T-helper 2 cell treated with Interferon-gamma antibody and Interleukin-4, amounts not matched to agents 5 μg/mL and 100 μg/mL, for 36 hours (primary cell): ENCODE measurements around the gene SF3A2.
A peak's percentile ranks its signal among the peaks of the same experiment; 100 is the strongest.

ENCODE experiments used
- DNase-seq: peaks from one replicate; pipeline ENCODE4 v3.0.0; 2021; ENCODE audit warnings: low spot score
- H3K27ac Mint-ChIP-seq: one replicate; pipeline ENCODE4 v1.8.0; 2021; ENCODE audit warnings: mild to moderate bottlenecking, mixed read lengths
- H3K27me3 Mint-ChIP-seq: one replicate; pipeline ENCODE4 v1.8.0; 2021; ENCODE audit warnings: low read depth, mixed read lengths
- H3K36me3 Mint-ChIP-seq: one replicate; pipeline ENCODE4 v1.8.0; 2021; ENCODE audit warnings: low read depth, mixed read lengths
- H3K4me1 Mint-ChIP-seq: one replicate; pipeline ENCODE4 v1.8.0; 2021; ENCODE audit warnings: low read depth, mixed read lengths
- H3K4me3 Mint-ChIP-seq: one replicate; pipeline ENCODE4 v1.8.0; 2022; ENCODE audit warnings: mild to moderate bottlenecking, moderate library complexity, mixed read lengths
- H3K9me3 Mint-ChIP-seq: one replicate; pipeline ENCODE4 v1.8.0; 2021; ENCODE audit warnings: mixed read lengths

Gene SF3A2

DNA sequence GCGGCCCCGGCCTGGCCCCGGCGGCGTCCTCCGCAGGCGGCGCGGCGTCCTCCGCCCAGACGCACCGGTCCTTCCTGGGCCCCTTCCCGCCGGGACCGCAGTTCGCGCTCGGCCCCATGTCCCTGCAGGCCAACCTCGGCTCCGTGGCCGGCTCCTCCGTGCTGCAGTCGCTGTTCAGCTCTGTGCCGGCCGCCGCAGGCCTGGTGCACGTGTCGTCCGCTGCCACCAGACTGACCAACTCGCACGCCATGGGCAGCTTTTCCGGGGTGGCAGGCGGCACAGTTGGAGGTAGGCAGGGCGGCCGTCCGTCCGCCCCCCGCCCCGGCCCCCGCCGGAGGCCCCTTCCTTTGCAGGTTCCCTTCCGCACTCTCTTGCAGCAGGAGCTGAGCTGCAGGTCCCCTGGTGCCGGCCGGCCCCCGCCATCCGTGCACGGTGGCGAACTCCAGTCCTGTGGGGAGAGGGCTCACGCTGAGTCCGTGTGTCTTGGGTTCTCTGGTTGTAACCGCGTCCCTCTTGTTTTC is 9.7 kb upstream of the SF3A2 start:
- Mint-ChIP-seq H3K27me3 (no peaks in the 10 kb centered on the region), H3K4me1 (no peaks in the 10 kb centered on the region), H3K4me3 (no peak overlapping the region), H3K36me3 (peaks cover 22% of the 10 kb centered on the region), H3K9me3 (no peaks in the 10 kb centered on the region), H3K27ac (no peak overlapping the region)
- DNase-seq = no peak

DNA sequence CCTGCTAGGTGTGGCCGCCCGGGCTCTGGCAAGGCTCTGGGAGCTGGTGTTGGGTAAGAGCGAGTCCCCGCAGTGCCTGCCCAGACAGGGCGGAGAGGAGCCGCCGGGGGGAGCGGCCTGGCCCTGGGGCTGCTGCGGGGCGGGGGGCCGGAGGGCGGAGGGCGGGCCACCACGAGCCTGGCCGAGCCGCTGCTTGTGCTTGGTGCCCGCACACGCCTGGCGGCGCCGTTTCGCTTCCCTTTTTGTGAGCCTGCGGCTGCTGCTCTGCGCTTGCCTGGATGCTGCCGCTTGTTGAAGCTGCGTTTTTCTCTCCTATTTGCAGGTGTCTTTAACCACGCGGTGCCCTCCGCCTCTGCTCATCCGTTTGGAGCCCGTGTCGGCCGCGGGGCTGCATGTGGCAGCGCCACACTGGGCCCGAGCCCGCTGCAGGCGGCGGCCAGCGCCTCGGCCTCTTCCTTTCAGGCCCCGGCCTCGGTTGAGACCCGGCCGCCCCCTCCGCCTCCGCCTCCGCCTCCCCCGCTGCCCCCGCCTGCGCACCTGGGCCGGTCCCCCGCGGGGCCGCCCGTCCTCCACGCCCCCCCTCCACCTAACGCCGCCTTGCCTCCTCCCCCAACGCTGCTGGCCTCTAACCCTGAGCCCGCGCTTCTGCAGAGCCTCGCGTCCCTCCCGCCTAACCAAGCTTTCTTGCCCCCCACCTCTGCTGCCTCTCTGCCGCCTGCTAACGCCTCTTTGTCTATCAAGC is 9.0 kb upstream of the SF3A2 start:
- Mint-ChIP-seq H3K36me3 (peaks cover 24% of the 10 kb centered on the region), H3K9me3 (no peaks in the 10 kb centered on the region), H3K27ac (no peak overlapping the region), H3K27me3 (no peaks in the 10 kb centered on the region), H3K4me1 (no peaks in the 10 kb centered on the region), H3K4me3 (no peak overlapping the region)
- DNase-seq = no peak

DNA sequence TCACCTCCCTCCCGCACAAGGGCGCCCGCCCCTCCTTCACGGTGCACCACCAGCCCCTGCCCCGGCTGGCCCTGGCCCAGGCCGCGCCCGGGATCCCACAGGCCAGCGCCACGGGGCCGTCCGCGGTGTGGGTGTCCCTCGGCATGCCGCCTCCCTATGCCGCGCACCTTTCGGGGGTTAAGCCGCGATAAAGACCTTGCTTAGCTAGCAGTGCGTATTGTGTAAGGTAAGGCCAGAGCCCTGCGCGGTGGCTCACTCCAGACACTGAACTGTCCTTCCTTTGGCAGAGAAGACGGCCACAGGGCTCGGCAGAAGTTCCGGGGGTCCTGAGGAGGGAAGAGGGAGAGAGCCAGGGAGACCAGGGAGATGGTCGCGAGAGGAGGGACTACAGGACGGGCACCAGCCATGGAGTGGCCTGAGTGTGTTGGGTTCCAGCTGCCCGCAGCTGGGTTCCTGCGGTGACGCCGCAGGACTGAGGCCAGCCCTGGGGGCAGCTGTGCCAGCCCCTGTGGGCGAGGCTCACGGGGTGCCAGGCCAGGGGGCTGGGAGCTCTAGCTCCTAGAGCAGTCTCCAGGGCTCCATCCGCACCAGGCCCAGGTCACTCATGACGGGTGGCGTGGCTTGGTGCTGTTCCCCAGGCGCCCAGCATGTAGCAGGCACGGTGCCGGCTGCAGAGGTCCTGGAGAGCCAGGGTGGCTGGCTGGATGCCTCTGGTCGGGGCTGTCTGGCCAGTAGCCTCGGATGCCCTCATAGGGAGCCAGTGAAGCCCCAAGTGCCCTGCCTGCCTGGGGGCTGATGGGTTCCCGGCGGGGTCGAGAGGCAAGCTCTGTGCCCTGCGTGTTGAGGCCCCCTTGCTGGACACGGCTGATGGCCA is 8.2 kb upstream of the SF3A2 start:
- H3K27ac Mint-ChIP-seq = no peak overlapping the region
- no peaks in the 10 kb centered on the region for H3K4me1 Mint-ChIP-seq
- H3K27me3 Mint-ChIP-seq = no peaks in the 10 kb centered on the region
- H3K36me3 Mint-ChIP-seq = peaks cover 27% of the 10 kb centered on the region
- DNase-seq = no peak
- no peaks in the 10 kb centered on the region for H3K9me3 Mint-ChIP-seq
- no peak overlapping the region for H3K4me3 Mint-ChIP-seq

DNA sequence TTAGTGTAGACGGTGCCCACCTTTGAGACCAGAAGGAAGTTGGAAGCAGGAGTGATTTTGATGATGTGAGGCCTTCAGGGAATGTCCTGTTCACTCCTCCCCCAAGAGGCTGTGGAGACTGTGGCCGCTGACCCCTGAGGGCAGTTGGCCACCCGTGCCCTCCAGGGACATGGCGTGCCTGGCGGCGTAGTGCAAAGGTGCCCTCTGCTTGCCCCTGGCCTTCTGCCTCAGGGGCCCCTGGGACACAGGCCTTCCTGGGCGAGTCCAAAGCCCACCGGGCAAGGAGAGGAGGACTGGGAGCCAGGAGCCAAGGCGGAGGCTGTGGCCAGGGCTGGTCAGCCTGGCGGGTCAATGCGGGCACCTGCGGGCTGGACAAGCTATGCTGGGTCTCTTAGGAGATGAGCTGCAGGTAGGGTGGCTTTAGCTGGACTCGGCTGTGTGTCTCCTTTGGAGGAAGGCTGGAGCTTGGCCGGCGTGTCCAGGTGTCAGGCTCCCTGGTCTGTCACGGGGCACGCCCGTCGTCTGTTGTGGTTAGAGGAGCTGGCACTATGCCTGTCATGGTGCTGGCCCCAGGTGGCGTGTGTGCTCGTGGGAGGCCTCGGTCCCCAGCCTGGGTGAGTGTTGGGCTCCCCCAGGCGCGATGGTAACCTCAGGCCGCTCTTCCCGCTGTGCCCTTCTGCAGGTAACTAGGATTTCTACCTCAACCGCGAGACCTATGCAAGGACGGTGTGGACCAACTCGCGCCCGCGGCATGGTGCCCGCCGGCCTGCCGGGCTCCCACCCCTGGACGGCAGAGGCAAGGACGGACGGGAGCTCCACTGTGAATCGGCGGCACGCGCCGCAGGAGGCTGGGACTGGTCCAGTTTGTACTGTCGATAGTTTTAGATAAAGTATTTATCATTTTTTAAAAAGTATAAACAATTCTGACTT is 7.3 kb upstream of the SF3A2 start:
- H3K4me1 Mint-ChIP-seq = peaks cover 5% of the 10 kb centered on the region
- no peaks in the 10 kb centered on the region for H3K9me3 Mint-ChIP-seq
- no peak for DNase-seq
- H3K27ac Mint-ChIP-seq = no peak overlapping the region
- H3K4me3 Mint-ChIP-seq = no peak overlapping the region
- H3K36me3 Mint-ChIP-seq = peaks cover 28% of the 10 kb centered on the region
- H3K27me3 Mint-ChIP-seq = no peaks in the 10 kb centered on the region

DNA sequence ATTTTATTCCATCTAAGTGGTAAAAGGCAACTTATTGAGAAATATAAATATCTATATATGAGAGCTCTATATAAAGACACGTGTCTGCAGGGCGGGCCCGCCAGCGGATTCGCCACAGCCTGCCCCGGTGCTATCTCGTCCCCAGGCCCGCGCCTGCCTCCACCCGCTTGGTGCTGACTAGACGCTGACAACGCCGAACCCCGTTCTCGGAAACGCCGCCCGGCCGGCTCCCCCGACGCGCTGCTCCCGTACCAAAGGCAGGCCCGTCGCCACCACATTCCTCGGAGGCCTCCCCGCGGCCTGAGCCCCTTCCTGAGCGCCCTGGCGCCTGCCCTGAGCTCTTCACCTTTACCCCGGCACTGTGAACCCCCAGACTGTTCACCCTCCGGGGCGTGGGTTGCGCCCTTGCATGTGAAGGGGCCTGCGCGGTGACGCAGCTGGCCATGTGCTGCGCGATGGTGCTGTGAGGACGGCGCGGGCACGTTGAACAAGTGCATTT is 6.5 kb upstream of the SF3A2 start:
- peaks cover 8% of the 10 kb centered on the region for H3K4me1 Mint-ChIP-seq
- no peaks in the 10 kb centered on the region for H3K9me3 Mint-ChIP-seq
- H3K27ac Mint-ChIP-seq = no peak overlapping the region

GRCh38 chr19:2230807-2231533 is 5.7 kb upstream of the SF3A2 start:
- H3K4me3 Mint-ChIP-seq = no peak overlapping the region
- no peaks in the 10 kb centered on the region for H3K9me3 Mint-ChIP-seq
- H3K27me3 Mint-ChIP-seq = no peaks in the 10 kb centered on the region
- H3K4me1 Mint-ChIP-seq = peaks cover 9% of the 10 kb centered on the region
- no peak overlapping the region for H3K27ac Mint-ChIP-seq
- peaks cover 20% of the 10 kb centered on the region for H3K36me3 Mint-ChIP-seq
- no peak for DNase-seq

More for the DNA sequence above, 6.5 kb upstream of the SF3A2 start:
- H3K36me3 Mint-ChIP-seq = peaks cover 23% of the 10 kb centered on the region
- no peaks in the 10 kb centered on the region for H3K27me3 Mint-ChIP-seq
- no peak for DNase-seq
- no peak overlapping the region for H3K4me3 Mint-ChIP-seq

DNA sequence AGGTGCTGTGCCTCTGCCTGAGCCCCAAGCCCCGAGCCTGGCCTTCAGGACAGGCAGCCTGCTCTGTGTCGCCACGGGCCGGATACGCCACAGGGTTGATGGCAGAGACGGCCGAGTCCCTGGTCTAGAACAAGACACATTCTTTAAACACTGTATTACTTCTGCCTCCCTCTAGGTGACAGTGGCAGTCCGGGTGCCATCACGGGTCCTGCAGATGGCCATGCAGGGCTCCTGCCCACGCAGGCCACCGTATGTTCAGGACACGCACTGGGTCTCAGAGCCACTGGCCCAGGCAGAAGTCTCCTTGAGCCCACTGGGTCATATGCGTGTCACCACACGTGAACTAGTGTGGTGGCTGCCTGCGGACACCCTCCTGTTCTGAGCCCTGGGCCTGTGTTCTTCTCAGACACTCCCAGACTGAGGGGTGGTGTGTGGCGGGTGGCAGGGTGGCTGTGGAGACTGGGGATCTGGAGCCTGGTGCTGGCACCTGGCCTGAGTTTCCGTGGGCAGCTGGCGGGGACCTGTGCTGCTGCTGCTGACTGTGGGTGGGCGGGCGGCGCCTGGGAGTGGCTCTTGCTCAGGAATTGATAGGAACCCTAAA is 4.9 kb upstream of the SF3A2 start:
- Mint-ChIP-seq H3K36me3 (peaks cover 26% of the 10 kb centered on the region), H3K4me1 (peaks cover 9% of the 10 kb centered on the region), H3K27ac (peak overlapping the region; percentile 52), H3K9me3 (no peaks in the 10 kb centered on the region), H3K4me3 (no peak overlapping the region), H3K27me3 (no peaks in the 10 kb centered on the region)
- no peak for DNase-seq

- Mint-ChIP-seq H3K27ac (no peak overlapping the region), H3K9me3 (no peaks in the 10 kb centered on the region), H3K4me1 (peaks cover 10% of the 10 kb centered on the region), H3K27me3 (no peaks in the 10 kb centered on the region), H3K4me3 (no peak overlapping the region), H3K36me3 (peaks cover 29% of the 10 kb centered on the region)
- DNase-seq = no peak
Observed at GRCh38 chr19:2232286-2233151, 4.1 kb upstream of the SF3A2 start.

DNA sequence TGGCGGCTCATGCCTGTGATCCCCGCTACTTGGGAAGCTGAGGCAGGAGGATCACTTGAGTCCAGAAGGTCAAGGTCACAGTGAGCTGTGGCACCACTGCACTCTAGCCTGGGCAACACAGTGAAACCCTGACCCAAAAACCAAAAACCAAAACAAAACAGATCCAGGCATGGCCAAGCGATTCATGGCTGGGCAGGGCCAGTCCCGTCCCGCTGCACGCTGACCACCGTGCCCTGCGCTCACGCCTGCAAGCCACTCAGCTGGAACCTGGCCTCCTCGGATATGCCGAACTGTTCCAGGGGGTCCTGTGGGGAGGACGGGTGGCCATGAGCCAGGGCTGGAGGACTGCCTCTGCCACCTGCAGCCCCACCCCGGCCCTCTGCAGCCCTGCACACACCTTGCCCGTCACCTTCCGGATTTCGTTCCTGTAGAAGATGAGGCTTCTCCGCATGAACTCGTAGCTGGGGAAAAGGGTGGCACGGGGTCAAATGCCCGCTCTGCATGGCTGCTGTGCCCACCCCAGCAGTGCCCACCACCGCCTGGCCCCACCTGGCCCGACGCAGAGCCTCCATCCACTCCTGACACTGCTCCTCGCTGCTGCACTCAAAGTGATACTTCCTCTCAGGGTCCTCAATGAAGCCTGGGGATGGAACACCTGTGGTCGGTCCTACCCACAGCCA is 2.9 kb upstream of the SF3A2 start:
- Mint-ChIP-seq H3K36me3 (peaks cover 40% of the 10 kb centered on the region), H3K9me3 (no peaks in the 10 kb centered on the region), H3K4me1 (peaks cover 22% of the 10 kb centered on the region), H3K4me3 (peak overlapping the region; percentile 97), H3K27me3 (no peaks in the 10 kb centered on the region), H3K27ac (peak overlapping the region; percentile 55)
- no peak for DNase-seq

- H3K27ac Mint-ChIP-seq = peak overlapping the region; percentile 88
- peaks cover 29% of the 10 kb centered on the region for H3K4me1 Mint-ChIP-seq
- peak overlapping the region; percentile 97 for H3K4me3 Mint-ChIP-seq
- no peaks in the 10 kb centered on the region for H3K27me3 Mint-ChIP-seq
- peaks cover 50% of the 10 kb centered on the region for H3K36me3 Mint-ChIP-seq
- H3K9me3 Mint-ChIP-seq = no peaks in the 10 kb centered on the region
- DNase-seq = no peak
Observed at GRCh38 chr19:2234996-2235380, 1.6 kb upstream of the SF3A2 start.

- H3K27me3 Mint-ChIP-seq = no peaks in the 10 kb centered on the region
- H3K4me3 Mint-ChIP-seq = peak overlapping the region; percentile 97
- H3K9me3 Mint-ChIP-seq = no peaks in the 10 kb centered on the region
- H3K36me3 Mint-ChIP-seq = peaks cover 51% of the 10 kb centered on the region
- peaks cover 33% of the 10 kb centered on the region for H3K4me1 Mint-ChIP-seq
- no peak for DNase-seq
- H3K27ac Mint-ChIP-seq = peak overlapping the region; percentile 88
Observed at GRCh38 chr19:2235381-2236063, 1.1 kb upstream of the SF3A2 start.
